Kidney (tissue), 14 donors: ENCODE results near the gene TMEM106A. TPM values are rescaled to one million over a fixed set of nuclear protein-coding genes. Genes with fewer than 3 reads are reported as not detected.
A peak's percentile ranks its signal among the peaks of the same experiment; 100 is the strongest.

Source experiments
- DNase-seq, 5 donors: peaks; one replicate each; pipeline ENCODE4 v3.0.0-alpha.2; 2013 to 2020
- FAIRE-seq: peaks from 2 replicates; lab custom pipeline; 2012; peaks lifted over from hg19 to GRCh38; lab: Jason Lieb, UNC
- H3K27ac ChIP-seq, 2 donors: one replicate each; pipeline ENCODE4 v1.7.0; 2013; ENCODE audit warnings: low read depth in 2 of 2, low read length in 2 of 2, inconsistent platforms in 1 of 2
- H3K27me3 ChIP-seq: one replicate; pipeline ENCODE4 v1.7.1; 2013; ENCODE audit warnings: low read length, inconsistent platforms; ENCODE audit not compliant: control insufficient read depth, insufficient read depth
- H3K36me3 ChIP-seq, 3 donors: one replicate each; pipeline versions ENCODE4 v1.7.0 to v1.7.1; 2013; ENCODE audit warnings: low read length in 3 of 3, control low read depth in 1 of 3, inconsistent platforms in 1 of 3; ENCODE audit not compliant: insufficient read depth in 3 of 3, control insufficient read depth in 2 of 3
- H3K4me1 ChIP-seq, 3 donors: one replicate each; pipeline versions ENCODE4 v1.7.0 to v1.7.1; 2013; ENCODE audit warnings: low read length in 3 of 3, inconsistent platforms in 1 of 3, low read depth in 1 of 3; ENCODE audit not compliant: control insufficient read depth in 2 of 3, insufficient read depth in 2 of 3
- H3K4me3 ChIP-seq, 3 donors: one replicate each; pipeline versions ENCODE4 v1.7.0 to v1.8.1; 2013; ENCODE audit warnings: low read length in 3 of 3, control low read depth in 1 of 3, inconsistent platforms in 1 of 3
- H3K9ac ChIP-seq, 3 donors: one replicate each; pipeline versions ENCODE4 v1.7.0 to v1.7.1; 2013; ENCODE audit warnings: low read length in 3 of 3, control low read depth in 1 of 3, inconsistent platforms in 1 of 3
- H3K9me3 ChIP-seq, 3 donors: one replicate each; pipeline versions ENCODE4 v1.7.0 to v1.7.1; 2013; ENCODE audit warnings: low read length in 3 of 3, control low read depth in 1 of 3, inconsistent platforms in 1 of 3; ENCODE audit not compliant: control insufficient read depth in 2 of 3, insufficient read depth in 1 of 3
- intact Hi-C: fragments of 100-400 bp; cut with DNase I; formaldehyde crosslinking; loops from one replicate; pipeline ENCODE4 v1.11.1; 2022
- polyA plus RNA-seq: library from polyadenylated mRNA; stranded (reverse); fragments of 350-450 nt; fragmentation: Illumina TruSeq; extraction: RNeasy Lipid Tissue Mini Kit (QIAGEN cat#74804); gene quantifications from one replicate; pipeline ENCODE4 v1.2.3, GENCODE V29; 2014; ENCODE audit warnings: low read depth, low replicate concordance; ENCODE audit not compliant: insufficient read depth
- total RNA-seq: library from RNA; stranded (reverse); fragmentation: NEBNext Ultra II Directional; extraction: Animal tissue kit (Norgen Biotek cat#: 25700); gene quantifications from one replicate; pipeline ENCODE4 v1.2.1, GENCODE V29; 2021
- TF ChIP-seq, protein P1 (sequence below): IDR thresholded peaks from 3 replicates; pipeline ENCODE4 v1.5.1; 2012; ENCODE audit warnings: mild to moderate bottlenecking, moderate library complexity, borderline replicate concordance; ENCODE audit not compliant: insufficient read depth; ENCODE audit errors: extremely low read depth
- donor health status: control.
- donor health status: control.
- donor health status: control.
- donor health status: control.
- donor health status: control.
- donor health status: DM: yes; HTN: yes; CAD: no.
- donor health status: Normal renal cell carcinoma (clear cell type).

Gene TMEM106A
- total and polyA plus RNA-seq, 2 donors from 2014 or later = 15.7 to 18.1 TPM

DNA sequence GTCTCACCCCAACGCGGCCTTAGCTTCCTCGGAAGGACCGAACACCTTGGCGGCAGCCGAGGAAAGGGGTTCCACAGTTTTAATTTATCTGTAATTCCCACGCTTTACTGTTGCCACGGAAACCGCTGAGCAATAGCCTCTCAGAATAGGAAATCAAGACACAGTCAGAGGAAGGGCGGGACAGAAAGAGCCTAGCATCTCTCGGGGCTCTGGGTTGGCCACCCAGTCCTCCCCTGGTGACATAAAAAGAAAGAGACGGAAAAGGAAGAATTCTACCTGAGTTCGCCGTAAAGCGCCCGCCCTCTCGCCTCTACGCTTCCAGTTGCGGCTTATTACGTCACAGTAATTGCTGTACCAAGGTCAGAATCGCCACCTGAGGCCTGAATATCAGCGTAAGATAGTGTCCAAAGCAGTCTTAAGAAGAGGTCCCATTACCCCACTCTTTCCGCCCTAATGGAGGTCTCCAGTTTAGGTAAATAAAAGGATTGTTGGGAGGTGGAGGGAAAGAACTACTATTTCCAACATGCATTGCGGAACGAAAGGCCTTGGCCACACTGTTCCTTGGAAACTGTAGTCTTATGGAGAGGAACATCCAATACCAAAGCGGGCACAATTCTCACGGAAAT is 41.4 kb upstream of the TMEM106A start:
- Histone ChIP-seq H3K9ac (peak overlapping the region; percentile 64 to 97 (median 96)), H3K27me3 (no peaks in the 10 kb centered on the region), H3K36me3 (no peaks in the 10 kb centered on the region), H3K4me1 (peaks cover 0 to 21% (median 9%) of the 10 kb centered on the region in 3 donors), H3K27ac (peak overlapping the region; percentile 89 to 94), H3K9me3 (no peaks in the 10 kb centered on the region), H3K4me3 (peak overlapping the region; percentile 74 to 97 (median 88))
- TF ChIP-seq, protein P1, sequence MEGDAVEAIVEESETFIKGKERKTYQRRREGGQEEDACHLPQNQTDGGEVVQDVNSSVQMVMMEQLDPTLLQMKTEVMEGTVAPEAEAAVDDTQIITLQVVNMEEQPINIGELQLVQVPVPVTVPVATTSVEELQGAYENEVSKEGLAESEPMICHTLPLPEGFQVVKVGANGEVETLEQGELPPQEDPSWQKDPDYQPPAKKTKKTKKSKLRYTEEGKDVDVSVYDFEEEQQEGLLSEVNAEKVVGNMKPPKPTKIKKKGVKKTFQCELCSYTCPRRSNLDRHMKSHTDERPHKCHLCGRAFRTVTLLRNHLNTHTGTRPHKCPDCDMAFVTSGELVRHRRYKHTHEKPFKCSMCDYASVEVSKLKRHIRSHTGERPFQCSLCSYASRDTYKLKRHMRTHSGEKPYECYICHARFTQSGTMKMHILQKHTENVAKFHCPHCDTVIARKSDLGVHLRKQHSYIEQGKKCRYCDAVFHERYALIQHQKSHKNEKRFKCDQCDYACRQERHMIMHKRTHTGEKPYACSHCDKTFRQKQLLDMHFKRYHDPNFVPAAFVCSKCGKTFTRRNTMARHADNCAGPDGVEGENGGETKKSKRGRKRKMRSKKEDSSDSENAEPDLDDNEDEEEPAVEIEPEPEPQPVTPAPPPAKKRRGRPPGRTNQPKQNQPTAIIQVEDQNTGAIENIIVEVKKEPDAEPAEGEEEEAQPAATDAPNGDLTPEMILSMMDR = no peak
- intact Hi-C loops = no loop called here
- DNase-seq (peak; percentile 94 to 98 (median 95)), FAIRE-seq (peak; percentile 61)

DNA sequence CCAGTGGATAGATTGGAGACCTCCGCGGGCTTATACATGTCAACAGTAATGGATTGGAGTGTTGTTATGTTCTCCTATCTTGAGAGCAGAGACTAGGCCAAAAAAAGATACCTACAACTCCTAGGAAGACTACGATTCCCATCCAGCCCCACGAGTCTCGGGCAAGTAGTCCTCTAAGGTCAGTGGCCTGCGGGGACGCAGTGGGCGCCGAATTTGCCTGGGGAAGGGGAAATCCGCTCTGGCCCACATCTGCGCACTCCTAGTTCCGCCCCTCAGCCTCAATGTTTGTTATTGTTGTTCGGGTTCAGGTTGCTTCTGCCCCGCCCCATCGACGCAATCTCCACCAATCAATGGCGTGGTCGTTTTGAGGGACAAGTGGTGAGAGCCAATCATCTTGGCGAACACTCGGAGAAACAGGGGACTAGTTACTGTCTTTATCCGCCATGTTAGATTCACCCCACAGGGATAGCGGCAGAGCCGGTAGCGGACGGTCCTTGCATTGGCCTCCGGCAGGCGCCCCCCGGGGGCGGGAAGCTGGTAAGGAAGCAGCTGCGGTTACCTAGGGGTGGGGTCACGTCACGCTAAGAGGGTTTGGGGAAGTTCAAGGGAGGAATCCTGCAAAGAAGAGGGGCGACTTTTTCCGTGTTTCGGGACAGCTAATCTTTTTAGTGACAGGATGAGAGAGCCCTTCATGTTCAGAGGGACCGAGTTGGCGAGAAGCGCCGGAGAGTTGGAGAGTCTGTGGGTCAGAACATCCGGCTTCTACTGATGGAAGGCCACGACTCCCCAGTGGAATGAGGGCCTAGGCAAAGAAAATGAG is 40.7 kb upstream of the TMEM106A start, which contains the start of gene NBR1:
NBR1 (plus strand) TSS at position 449 of the 820 bp plus-strand sequence. CDS start 4,586 bp downstream, outside the sequence.
- peak within 1 kb of the TSS; percentile 74 to 97 (median 88) for H3K4me3 ChIP-seq
- peak within 1 kb of the TSS; percentile 89 to 94 for H3K27ac ChIP-seq
- H3K27me3 ChIP-seq = no peaks in the 10 kb centered on the region
- TF ChIP-seq, protein P1 = no peak
- DNase-seq (peak; percentile 96 to 100 (median 98)), FAIRE-seq (peak; percentile 15)
- intact Hi-C loops = no loop called here
- peak within 1 kb of the TSS; percentile 92 to 97 (median 96) for H3K9ac ChIP-seq
- peaks cover 0 to 27% (median 14%) of the 10 kb centered on the region in 3 donors for H3K4me1 ChIP-seq
- H3K9me3 ChIP-seq = no peaks in the 10 kb centered on the region
- no peaks in the 10 kb centered on the region for H3K36me3 ChIP-seq

DNA sequence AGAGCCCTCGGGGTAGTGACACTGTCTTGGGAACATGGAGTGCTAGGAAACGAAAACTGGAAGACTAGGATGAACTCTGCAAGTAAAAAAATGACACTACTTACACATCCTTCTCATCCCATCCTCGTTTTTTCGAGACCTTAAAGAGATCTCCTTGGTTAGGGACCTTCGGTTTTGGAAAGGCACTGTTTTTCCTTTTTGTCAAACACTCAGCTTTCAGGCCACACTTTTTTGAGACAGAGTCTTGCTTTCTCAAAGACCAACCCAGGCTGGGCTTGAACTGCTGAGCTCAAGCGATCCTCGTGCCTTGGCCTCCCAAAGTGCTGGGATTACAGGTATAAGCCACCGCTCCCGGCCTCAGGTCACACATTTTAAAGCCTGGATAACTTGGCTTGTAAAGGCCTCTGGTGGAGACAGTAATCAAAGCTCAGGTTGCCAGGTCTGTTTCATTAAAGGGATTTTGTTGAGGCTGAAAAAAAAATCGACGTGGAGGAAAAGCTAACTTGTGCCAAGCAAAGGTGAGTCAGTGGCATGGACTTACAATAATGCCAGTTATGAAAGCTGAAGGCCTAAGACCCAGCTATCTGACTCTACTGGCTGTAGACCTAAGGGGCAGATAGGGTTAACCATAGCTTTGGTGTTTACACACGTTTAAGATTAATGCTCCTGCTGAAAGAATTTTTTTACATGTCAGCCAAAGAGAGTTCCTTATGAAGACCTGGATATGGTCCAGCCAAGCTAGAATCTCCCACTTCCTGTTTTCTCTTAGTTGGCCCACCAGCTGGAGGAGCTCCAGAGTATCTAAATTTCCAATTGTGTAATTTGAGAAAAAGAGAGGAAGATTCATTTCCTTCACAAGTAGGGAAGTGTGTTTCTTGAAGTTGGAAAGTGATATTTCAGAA is 39.8 kb upstream of the TMEM106A start:
- H3K4me1 ChIP-seq = peaks cover 0 to 33% (median 17%) of the 10 kb centered on the region in 3 donors
- H3K4me3 ChIP-seq = peak overlapping the region; percentile 74 to 97 (median 88)
- peaks cover 0 to 3% (median 0%) of the 10 kb centered on the region in 3 donors for H3K36me3 ChIP-seq
- H3K27me3 ChIP-seq = no peaks in the 10 kb centered on the region
- H3K27ac ChIP-seq = peak overlapping the region; percentile 89 to 94
- no peak for FAIRE-seq
- H3K9me3 ChIP-seq = no peaks in the 10 kb centered on the region
- peak overlapping the region; percentile 92 to 97 (median 96) for H3K9ac ChIP-seq
- intact Hi-C loops = no loop called here
- peak in 4 of 5 donors; percentile 51 to 96 (median 78) for DNase-seq
- TF ChIP-seq, protein P1 = peak; percentile 5
